ENCODE results near the gene ZNF678.

- TF ChIP-seq GATA2 (IDR thresholded peaks at IDR 0.05; ENCODE audit: low read depth, low read length) (no peak), GATA3 (IDR thresholded peaks at IDR 0.05; ENCODE audit: low read depth, low read length) (no peak)
Observed at GRCh38 chr1:227685807-227686206, 122.5 kb downstream of the ZNF678 start.

Measured in SH-SY5Y (cell line).